ENCODE results near the gene PCDHA6.
"Not testable (repeated sequence)": the region's sequence is repeated elsewhere in the genome, so short reads cannot be mapped to it uniquely, and the experiment has no call there.

Gene PCDHA6

GRCh38 chr5:140801494-140801841, 26.3 kb upstream of the PCDHA6 start:
- no peaks in the 10 kb centered on the region for H3K4me1 ChIP-seq (ENCODE audit: control insufficient read depth in 1 of 2, insufficient read depth in 1 of 2, low read depth in 1 of 2, low read length in 1 of 2)
- H3K36me3 ChIP-seq = no peaks in the 10 kb centered on the region
- TF ChIP-seq CTCF (IDR thresholded peaks at IDR 0.05) = no peak
- H3K27ac ChIP-seq = no peak overlapping the region
- H3K9me3 ChIP-seq = peaks cover 36% of the 10 kb centered on the region
- no peak overlapping the region for H3K4me3 ChIP-seq (ENCODE audit: low read depth in 1 of 2, low read length in 1 of 2)
- H3K27me3 ChIP-seq = peaks cover 24% of the 10 kb centered on the region

- H3K4me3 ChIP-seq (ENCODE audit: low read depth in 1 of 2, low read length in 1 of 2); H3K36me3 ChIP-seq; H3K4me1 ChIP-seq (ENCODE audit: control insufficient read depth in 1 of 2, insufficient read depth in 1 of 2, low read depth in 1 of 2, low read length in 1 of 2); H3K27ac ChIP-seq: not testable (repeated sequence)
- peaks cover 30% of the 10 kb centered on the region for H3K9me3 ChIP-seq
- H3K27me3 ChIP-seq = peaks cover 33% of the 10 kb centered on the region
Measured at GRCh38 chr5:140802381-140802780, 25.4 kb upstream of the PCDHA6 start.

GRCh38 chr5:140802781-140803271, 24.9 kb upstream of the PCDHA6 start:
- Histone ChIP-seq H3K36me3 (no peaks in the 10 kb centered on the region), H3K27me3 (peaks cover 35% of the 10 kb centered on the region), H3K9me3 (peaks cover 28% of the 10 kb centered on the region), H3K4me3 (ENCODE audit: low read depth in 1 of 2, low read length in 1 of 2) (no peak overlapping the region), H3K4me1 (ENCODE audit: control insufficient read depth in 1 of 2, insufficient read depth in 1 of 2, low read depth in 1 of 2, low read length in 1 of 2) (no peaks in the 10 kb centered on the region), H3K27ac (no peak overlapping the region)
- TF ChIP-seq CTCF (IDR thresholded peaks at IDR 0.05) = no peak

- TF ChIP-seq CTCF (IDR thresholded peaks at IDR 0.05) = no peak
- Histone ChIP-seq H3K9me3 (peaks cover 10% of the 10 kb centered on the region), H3K4me1 (ENCODE audit: control insufficient read depth in 1 of 2, insufficient read depth in 1 of 2, low read depth in 1 of 2, low read length in 1 of 2) (no peaks in the 10 kb centered on the region), H3K27ac (no peak within 1 kb of the TSS), H3K27me3 (peaks cover 10% of the 10 kb centered on the region), H3K36me3 (no peaks in the 10 kb centered on the region), H3K4me3 (ENCODE audit: low read depth in 1 of 2, low read length in 1 of 2) (no peak within 1 kb of the TSS)
Measured at GRCh38 chr5:140806834-140807775, 20.7 kb upstream of the PCDHA6 start, which contains the start of gene PCDHA4. PCDHA4 (plus strand) TSS chr5:140807068.

- not testable (repeated sequence) for H3K4me3 ChIP-seq (ENCODE audit: low read depth in 1 of 2, low read length in 1 of 2); H3K9me3 ChIP-seq; H3K36me3 ChIP-seq; H3K4me1 ChIP-seq (ENCODE audit: control insufficient read depth in 1 of 2, insufficient read depth in 1 of 2, low read depth in 1 of 2, low read length in 1 of 2); H3K27ac ChIP-seq
- H3K27me3 ChIP-seq = peaks cover 10% of the 10 kb centered on the region
Measured at GRCh38 chr5:140808241-140808888, 19.4 kb upstream of the PCDHA6 start.

- no peak for TF ChIP-seq CTCF (IDR thresholded peaks at IDR 0.05)
- Histone ChIP-seq H3K27me3 (peaks cover 10% of the 10 kb centered on the region), H3K4me1 (ENCODE audit: control insufficient read depth in 1 of 2, insufficient read depth in 1 of 2, low read depth in 1 of 2, low read length in 1 of 2) (no peaks in the 10 kb centered on the region), H3K36me3 (no peaks in the 10 kb centered on the region), H3K27ac (no peak overlapping the region), H3K4me3 (ENCODE audit: low read depth in 1 of 2, low read length in 1 of 2) (no peak overlapping the region), H3K9me3 (no peaks in the 10 kb centered on the region)
Measured at GRCh38 chr5:140808889-140809291, 18.9 kb upstream of the PCDHA6 start.
